SKM-1 (cell line): Measurements from ENCODE around the gene SHISA9.
"Not testable (repeated sequence)": the region's sequence is repeated elsewhere in the genome, so short reads cannot be mapped to it uniquely, and the experiment has no call there.

Experiments used
- DNase-seq: peaks from one replicate; lab custom pipeline; 2025; ENCODE audit not compliant: unreplicated experiment; lab: John Stamatoyannopoulos, UW

SHISA9 gene

GRCh38 chr16:12901597-12902461, at the start of gene SHISA9:
SHISA9 (plus strand) TSS chr16:12901598.
- no peak for DNase-seq

- DNase-seq = no peak
Measured at GRCh38 chr16:12853972-12854371, 47.4 kb upstream of the SHISA9 start.

- not testable (repeated sequence) for DNase-seq
Measured at GRCh38 chr16:12857435-12857834, 44.0 kb upstream of the SHISA9 start.

GRCh38 chr16:12862327-12862726, 39.1 kb upstream of the SHISA9 start:
- DNase-seq = no peak

DNA sequence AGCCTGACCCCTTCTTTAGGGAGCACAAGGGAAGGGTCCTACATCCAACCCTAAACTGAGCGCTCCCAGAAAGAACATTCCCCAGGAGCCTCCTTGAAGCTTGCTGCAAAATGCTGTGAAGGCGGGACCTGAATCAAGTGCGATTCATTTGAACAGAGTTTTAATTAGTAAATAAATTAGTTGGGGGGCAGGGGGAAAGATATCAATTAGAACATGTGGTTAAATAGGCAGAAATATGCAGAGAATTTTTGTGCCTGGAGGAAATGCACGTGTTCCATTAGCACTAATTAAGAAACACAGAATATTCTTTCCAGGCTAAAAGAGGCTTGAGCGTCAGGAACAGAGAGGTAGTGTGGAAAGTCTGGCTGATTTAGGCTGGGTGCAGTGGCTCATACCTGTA, 38.5 kb upstream of the SHISA9 start:
- DNase-seq = no peak

DNA sequence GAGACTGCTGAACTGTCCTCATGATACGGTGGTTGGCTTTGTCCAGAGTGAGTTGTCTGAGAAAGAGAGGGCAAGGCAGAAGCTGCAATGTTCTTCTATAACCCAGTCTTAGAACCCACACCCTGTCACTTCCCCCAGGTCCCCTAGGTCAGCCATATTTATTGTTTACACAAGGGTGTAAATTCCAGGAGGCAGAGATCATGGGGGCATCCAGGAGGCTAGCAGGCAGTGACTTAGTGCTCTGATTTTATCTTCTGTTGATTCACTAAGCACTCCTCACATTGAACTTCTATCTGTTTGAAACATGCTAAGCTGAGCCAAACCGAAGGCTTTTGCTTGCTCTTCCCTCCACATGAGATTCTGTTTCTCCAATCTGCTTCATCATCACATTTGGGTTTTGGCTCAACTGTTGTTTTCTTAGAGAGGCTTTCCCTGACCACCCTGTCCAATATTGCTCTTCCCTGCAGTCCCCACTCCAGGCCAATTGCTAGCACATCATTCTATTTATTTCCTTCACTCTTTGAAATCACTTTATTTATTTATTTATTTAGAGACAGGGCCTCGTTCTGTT, 34.3 kb upstream of the SHISA9 start:
- DNase-seq = no peak

DNA sequence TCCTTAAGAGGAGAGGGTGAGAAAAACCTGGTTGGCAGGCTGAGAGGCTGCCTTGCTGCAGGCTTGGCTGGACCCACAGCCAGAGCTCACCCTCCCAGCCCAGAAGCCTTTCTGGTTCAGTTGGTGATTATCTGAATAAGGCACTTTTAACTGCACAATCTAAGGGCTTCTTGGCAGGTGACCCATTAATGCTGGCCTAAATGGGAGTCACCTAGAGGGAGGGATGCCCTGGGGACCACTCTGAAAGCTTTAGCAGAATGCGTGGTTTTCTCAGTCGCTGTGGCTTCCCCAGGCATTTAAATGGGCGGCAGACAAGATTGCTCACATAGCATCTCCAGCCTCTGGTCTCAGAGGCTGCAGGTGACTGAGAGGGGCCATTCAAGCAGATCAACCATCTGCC, 33.2 kb upstream of the SHISA9 start:
- no peak for DNase-seq

- no peak for DNase-seq
Measured at GRCh38 chr16:12868788-12869187, 32.6 kb upstream of the SHISA9 start.

- no peak for DNase-seq
Measured at GRCh38 chr16:12869698-12870427, 31.5 kb upstream of the SHISA9 start.

GRCh38 chr16:12871784-12872183, 29.6 kb upstream of the SHISA9 start:
- no peak for DNase-seq

- DNase-seq = no peak
Measured at GRCh38 chr16:12874186-12874585, 27.2 kb upstream of the SHISA9 start.

- DNase-seq = no peak
Measured at GRCh38 chr16:12876778-12877177, 24.6 kb upstream of the SHISA9 start.

- DNase-seq = no peak
Measured at GRCh38 chr16:12878973-12879372, 22.4 kb upstream of the SHISA9 start.

DNA sequence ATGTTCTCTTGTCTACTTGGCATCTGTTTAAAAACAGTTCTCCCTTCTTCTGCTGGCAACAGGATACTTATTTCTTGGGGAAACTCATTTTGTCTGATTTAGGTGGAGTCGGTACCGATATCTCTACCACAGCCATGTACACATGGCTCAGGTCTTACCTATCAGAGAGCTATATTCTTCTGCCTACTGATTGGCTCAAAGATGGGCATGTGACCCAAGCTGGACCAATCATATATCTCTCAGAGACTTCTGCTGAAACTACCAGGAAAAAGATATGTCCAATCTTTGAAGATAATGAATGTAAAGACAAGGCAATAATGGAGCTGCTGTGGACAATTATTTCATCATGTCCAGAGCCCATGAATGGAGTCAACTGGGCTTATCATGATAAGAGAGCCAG, 21.6 kb upstream of the SHISA9 start:
- DNase-seq = no peak

DNA sequence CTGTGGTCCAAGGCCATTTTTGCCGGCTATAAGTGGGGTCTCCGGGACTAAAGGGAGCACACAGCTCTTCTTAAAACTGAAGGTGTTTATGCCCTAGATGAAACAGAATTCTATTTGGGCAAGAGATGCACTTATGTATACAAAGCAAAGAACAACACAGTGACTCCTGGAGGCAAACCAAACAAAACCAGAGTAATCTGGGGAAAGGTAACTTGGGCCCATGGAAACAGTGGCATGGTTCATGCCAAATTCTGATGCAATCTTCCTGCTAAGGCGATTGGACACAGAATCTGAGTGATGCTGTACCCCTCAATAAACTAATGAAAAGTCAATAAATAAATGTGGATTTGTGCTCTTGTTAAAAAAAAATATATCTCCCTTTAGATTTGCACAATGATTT, 20.2 kb upstream of the SHISA9 start:
- DNase-seq = no peak

- DNase-seq = no peak
Measured at GRCh38 chr16:12881740-12882139, 19.7 kb upstream of the SHISA9 start.

- DNase-seq = no peak
Measured at GRCh38 chr16:12885742-12886141, 15.7 kb upstream of the SHISA9 start.

DNA sequence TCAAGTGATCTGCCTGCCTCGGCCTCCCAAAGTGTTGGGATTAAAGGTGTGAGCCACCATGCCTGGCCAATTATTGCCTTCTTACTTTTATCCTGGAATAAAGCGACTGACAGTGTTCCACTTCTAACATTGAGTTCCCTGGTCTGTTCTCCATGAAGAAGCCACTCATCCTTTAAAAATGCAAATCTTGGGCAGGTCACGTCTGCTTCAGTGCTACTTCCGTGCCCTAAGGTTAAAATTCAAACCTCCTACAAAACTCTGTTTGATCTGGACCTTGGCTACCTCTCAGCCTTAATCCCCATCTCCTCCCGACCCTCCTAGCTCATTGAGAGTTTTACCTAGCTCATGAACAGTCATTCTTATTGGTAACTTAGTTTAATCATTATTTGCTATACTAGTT, 9.6 kb upstream of the SHISA9 start:
- no peak for DNase-seq

DNA sequence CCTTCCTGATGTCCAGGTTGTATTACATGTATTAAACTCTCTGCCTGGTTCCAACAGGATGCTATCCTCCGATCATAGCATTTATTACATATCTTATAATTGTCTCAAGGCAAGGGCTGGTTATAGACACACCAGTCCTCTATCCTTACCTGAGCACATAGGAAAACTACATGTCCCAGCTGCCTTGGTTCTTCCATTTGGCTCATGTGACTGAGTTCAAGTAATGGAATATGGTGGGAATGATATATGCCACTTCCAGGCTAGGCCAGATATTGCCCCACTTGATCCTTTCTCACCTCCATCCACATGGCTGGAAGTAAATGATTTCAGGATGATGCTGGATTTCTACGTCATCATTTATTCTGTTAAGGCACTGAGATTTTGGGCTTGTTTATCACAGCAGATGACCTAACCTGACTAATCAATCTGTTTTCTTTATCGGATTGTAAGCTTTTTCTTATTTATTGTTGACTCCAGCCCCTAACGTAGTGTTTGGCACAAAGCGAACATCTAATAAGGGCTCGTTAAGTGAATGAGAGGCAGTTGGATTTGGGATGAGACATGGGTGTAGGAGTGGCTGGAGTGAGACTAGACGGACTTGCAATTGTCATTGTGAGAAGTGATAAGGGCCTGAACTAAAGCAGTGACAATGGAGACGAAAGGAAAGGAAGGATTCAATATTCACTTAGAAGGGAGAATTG, 8.2 kb upstream of the SHISA9 start:
- no peak for DNase-seq

- DNase-seq = no peak
Measured at GRCh38 chr16:12896562-12896961, 4.8 kb upstream of the SHISA9 start.

GRCh38 chr16:12898551-12898950, 2.8 kb upstream of the SHISA9 start:
- no peak for DNase-seq
